PC-3 (cell line): ENCODE measurements around the gene JPH4. TPM values are rescaled to one million over a fixed set of nuclear protein-coding genes. Genes with fewer than 3 reads are reported as not detected.

Source experiments
- ATAC-seq: fragments of 200-7000 bp; cut with Tn5 transposase; 2 replicates; pipeline ENCODE4 v1.9.1; 2020; ENCODE audit warnings: mild to moderate bottlenecking, moderate library complexity
- BruUV-seq: library from RNA; stranded (reverse); fragments of 400-500 nt; replicated peaks from 2 replicates; lab custom pipeline; 2021; lab: Mats Ljungman, UMichigan
- CTCF ChIA-PET: fragments of 300-600 bp; sonication (Branson Sonifier 250); formaldehyde crosslinking; loops from one replicate; lab custom pipeline; 2022; ENCODE audit warnings: antibody characterized with exemption; lab: Charles Lee
- POLR2A ChIA-PET: fragments of 300-600 bp; sonication (Branson Sonifier 250); formaldehyde crosslinking; loops from one replicate; lab custom pipeline; 2022; ENCODE audit warnings: antibody characterized with exemption; ENCODE audit not compliant: unreplicated experiment; lab: Charles Lee
- DNase-seq: peaks from one replicate; pipeline ENCODE4 v3.0.0-alpha.2; 2015
- H2AFZ ChIP-seq: fragments of 300-600 bp; sonication (generic); 2 replicates; pipeline ENCODE4 v1.6.0; 2016; ENCODE audit warnings: antibody characterized with exemption, low read length
- H3F3A ChIP-seq: fragments of 300-600 bp; sonication (generic); one replicate; pipeline ENCODE4 v1.6.0; 2017; ENCODE audit warnings: antibody characterized with exemption, low read length, control low read depth, mild to moderate bottlenecking; ENCODE audit not compliant: unreplicated experiment
- H3K27ac ChIP-seq: fragments of 300-600 bp; sonication (generic); 2 replicates; pipeline ENCODE4 v1.5.1; 2016; ENCODE audit warnings: mild to moderate bottlenecking, low read length
- H3K27me3 ChIP-seq: fragments of 300-600 bp; sonication (generic); 2 replicates; pipeline ENCODE4 v1.6.1; 2016; ENCODE audit warnings: low read length, mixed read lengths
- H3K36me3 ChIP-seq: fragments of 300-600 bp; sonication (generic); 2 replicates; pipeline ENCODE4 v1.6.1; 2016; ENCODE audit warnings: low read depth, mixed run types, low read length, mixed read lengths
- H3K4me1 ChIP-seq: fragments of 300-600 bp; sonication (generic); 2 replicates; pipeline ENCODE4 v1.5.1; 2016; ENCODE audit warnings: low read length; ENCODE audit not compliant: insufficient read depth
- H3K4me2 ChIP-seq: fragments of 300-600 bp; sonication (generic); 2 replicates; pipeline ENCODE4 v1.6.0; 2016; ENCODE audit warnings: low read length
- H3K4me3 ChIP-seq: fragments of 300-600 bp; sonication (generic); 2 replicates; pipeline ENCODE4 v1.5.1; 2016; ENCODE audit warnings: mild to moderate bottlenecking, low read length, mixed read lengths
- H3K79me2 ChIP-seq: fragments of 300-600 bp; sonication (generic); 2 replicates; pipeline ENCODE4 v1.6.1; 2017; ENCODE audit warnings: low read length, mixed read lengths
- H3K9ac ChIP-seq: fragments of 300-600 bp; sonication (generic); 2 replicates; pipeline ENCODE4 v1.6.0; 2016; ENCODE audit warnings: mild to moderate bottlenecking, low read length
- H3K9me2 ChIP-seq: fragments of 300-600 bp; sonication (generic); replicated peaks from 2 replicates; pipeline ENCODE4 v1.6.1; 2016; ENCODE audit warnings: mixed run types, low read length, mixed read lengths
- H3K9me3 ChIP-seq: fragments of 300-600 bp; sonication (generic); 2 replicates; pipeline ENCODE4 v1.6.1; 2016; ENCODE audit warnings: low read length, mixed read lengths
- H4K20me1 ChIP-seq: fragments of 300-600 bp; sonication (generic); 2 replicates; pipeline ENCODE4 v1.6.1; 2016; ENCODE audit warnings: low read length, mixed read lengths
- EZH2 ChIP-seq: fragments of 300-600 bp; sonication (generic); IDR thresholded peaks from one replicate; pipeline ENCODE4 v1.6.1; 2017; ENCODE audit warnings: antibody characterized with exemption, mild to moderate bottlenecking, low read length; ENCODE audit not compliant: unreplicated experiment
- EZH2phosphoT487 ChIP-seq: fragments of 300-600 bp; sonication (generic); IDR thresholded peaks from 2 replicates; pipeline ENCODE4 v1.6.1; 2018; ENCODE audit warnings: mild to moderate bottlenecking, antibody characterized with exemption, low read length, borderline replicate concordance
- intact Hi-C: fragments of 100-400 bp; cut with micrococcal nuclease; formaldehyde crosslinking; loops from 2 replicates; pipeline ENCODE4 v1.9.0; 2023
- total RNA-seq: library from RNA; depleted of rRNA; stranded (reverse); fragments of >200 nt; gene quantifications from 2 replicates; pipeline ENCODE4 v1.2.3, GENCODE V29; 2014
- TF ChIP-seq, protein P1 (sequence below): fragments of 300-600 bp; sonication (generic); conservative IDR thresholded peaks from 2 replicates; pipeline ENCODE4 v1.5.1; 2017; ENCODE audit warnings: antibody characterized with exemption, low read depth, mild to moderate bottlenecking, low read length

JPH4 gene
- total RNA-seq, 1 experiment from 2014 or later, result not detected

DNA sequence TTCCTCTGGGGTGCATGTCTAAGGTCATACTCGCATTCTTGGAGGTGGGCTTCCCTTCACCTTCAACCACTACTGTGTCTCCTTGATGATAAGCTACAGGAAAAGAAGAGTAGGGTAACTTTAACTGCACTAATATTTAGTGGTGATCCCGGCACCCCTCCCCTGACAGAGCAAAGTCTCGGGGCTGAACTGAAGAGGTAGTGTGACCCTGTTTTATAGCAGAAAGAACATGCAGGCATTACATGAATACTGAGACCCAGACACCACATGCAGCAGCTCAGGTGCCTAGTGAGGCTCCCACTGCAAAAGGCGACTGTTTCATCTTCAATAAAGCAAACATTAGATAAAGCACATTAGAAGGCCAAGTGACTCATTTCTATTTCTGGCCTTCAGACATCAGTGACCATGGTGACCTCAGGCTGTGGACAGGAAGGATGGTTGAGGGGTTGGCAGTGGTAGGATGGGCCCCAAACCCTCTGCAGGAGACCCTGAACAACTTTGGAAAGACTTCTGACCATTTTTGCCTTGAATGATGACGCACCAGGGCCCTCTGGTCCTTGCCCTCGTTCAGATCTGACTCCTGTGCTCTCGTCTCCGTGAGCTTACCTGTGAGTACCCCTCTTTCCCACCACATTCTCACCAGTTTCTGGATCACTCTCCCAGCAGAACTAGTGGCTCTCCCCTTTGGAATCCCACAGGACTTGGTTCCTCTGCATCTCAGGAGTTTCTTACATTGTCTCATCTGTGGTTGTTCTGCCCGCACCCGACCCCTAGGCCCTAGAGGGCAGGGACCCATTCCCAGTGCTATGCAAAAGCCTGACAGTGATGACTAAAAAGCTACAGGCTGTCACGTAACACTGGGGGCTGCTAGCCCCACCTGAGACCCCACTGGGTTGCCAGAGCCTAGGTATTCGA lies 23.8 kb upstream of the JPH4 start:
- Histone ChIP-seq H3K4me3 (no peak overlapping the region), H3K27ac (no peak overlapping the region), H3K36me3 (no peaks in the 10 kb centered on the region), H3K9me2 (no peaks in the 10 kb centered on the region), H4K20me1 (no peaks in the 10 kb centered on the region), H3K79me2 (no peaks in the 10 kb centered on the region), H3F3A (no peaks in the 10 kb centered on the region), H3K9me3 (no peaks in the 10 kb centered on the region), H3K4me1 (no peaks in the 10 kb centered on the region), H2AFZ (no peak overlapping the region), H3K27me3 (peaks cover 20% of the 10 kb centered on the region), H3K4me2 (no peak overlapping the region), H3K9ac (no peak overlapping the region)
- intact Hi-C loops, result no loop called here
- BruUV-seq, result no TSS peak
- no peak for DNase-seq
- TF ChIP-seq, protein P1, sequence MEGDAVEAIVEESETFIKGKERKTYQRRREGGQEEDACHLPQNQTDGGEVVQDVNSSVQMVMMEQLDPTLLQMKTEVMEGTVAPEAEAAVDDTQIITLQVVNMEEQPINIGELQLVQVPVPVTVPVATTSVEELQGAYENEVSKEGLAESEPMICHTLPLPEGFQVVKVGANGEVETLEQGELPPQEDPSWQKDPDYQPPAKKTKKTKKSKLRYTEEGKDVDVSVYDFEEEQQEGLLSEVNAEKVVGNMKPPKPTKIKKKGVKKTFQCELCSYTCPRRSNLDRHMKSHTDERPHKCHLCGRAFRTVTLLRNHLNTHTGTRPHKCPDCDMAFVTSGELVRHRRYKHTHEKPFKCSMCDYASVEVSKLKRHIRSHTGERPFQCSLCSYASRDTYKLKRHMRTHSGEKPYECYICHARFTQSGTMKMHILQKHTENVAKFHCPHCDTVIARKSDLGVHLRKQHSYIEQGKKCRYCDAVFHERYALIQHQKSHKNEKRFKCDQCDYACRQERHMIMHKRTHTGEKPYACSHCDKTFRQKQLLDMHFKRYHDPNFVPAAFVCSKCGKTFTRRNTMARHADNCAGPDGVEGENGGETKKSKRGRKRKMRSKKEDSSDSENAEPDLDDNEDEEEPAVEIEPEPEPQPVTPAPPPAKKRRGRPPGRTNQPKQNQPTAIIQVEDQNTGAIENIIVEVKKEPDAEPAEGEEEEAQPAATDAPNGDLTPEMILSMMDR, result no peak
- TF ChIP-seq EZH2phosphoT487, result no peak
- ChIA-PET POLR2A (no interaction called here), CTCF (no interaction called here)
- no peak for ATAC-seq

GRCh38 chr14:23601845-23602180 lies 23.2 kb upstream of the JPH4 start:
- H3K9ac ChIP-seq, result no peak overlapping the region
- ATAC-seq, result no peak
- DNase-seq, result no peak
- no peak overlapping the region for H3K4me2 ChIP-seq
- intact Hi-C loops, result no loop called here
- no peak overlapping the region for H3K4me3 ChIP-seq
- H3F3A ChIP-seq, result no peaks in the 10 kb centered on the region
- POLR2A ChIA-PET, result no interaction called here
- no TSS peak for BruUV-seq
- no peaks in the 10 kb centered on the region for H4K20me1 ChIP-seq
- H3K9me3 ChIP-seq, result no peaks in the 10 kb centered on the region
- CTCF ChIA-PET, result no interaction called here
- H3K36me3 ChIP-seq, result no peaks in the 10 kb centered on the region
- H3K9me2 ChIP-seq, result no peaks in the 10 kb centered on the region
- TF ChIP-seq, protein P1, result no peak
- TF ChIP-seq EZH2phosphoT487, result no peak
- TF ChIP-seq EZH2, result no peak
- H3K27me3 ChIP-seq, result peaks cover 13% of the 10 kb centered on the region; the same call in 1 of the 2 replicates
- no peak overlapping the region for H3K27ac ChIP-seq
- no peaks in the 10 kb centered on the region for H3K79me2 ChIP-seq
- no peaks in the 10 kb centered on the region for H3K4me1 ChIP-seq
- no peak overlapping the region for H2AFZ ChIP-seq

- Histone ChIP-seq H3K27me3 (peaks cover 9% of the 10 kb centered on the region; the same call in 1 of the 2 replicates), H3K27ac (no peak overlapping the region), H2AFZ (no peak overlapping the region), H3K4me1 (no peaks in the 10 kb centered on the region), H3K9ac (no peak overlapping the region), H3K9me3 (no peaks in the 10 kb centered on the region), H4K20me1 (no peaks in the 10 kb centered on the region), H3K9me2 (no peaks in the 10 kb centered on the region), H3K4me3 (no peak overlapping the region), H3K4me2 (no peak overlapping the region), H3K79me2 (no peaks in the 10 kb centered on the region), H3K36me3 (no peaks in the 10 kb centered on the region), H3F3A (no peaks in the 10 kb centered on the region)
- TF ChIP-seq, protein P1, result no peak
- no peak for TF ChIP-seq EZH2
- TF ChIP-seq EZH2phosphoT487, result no peak
- no peak for DNase-seq
- no peak for ATAC-seq
- ChIA-PET CTCF (no interaction called here), POLR2A (no interaction called here)
- no TSS peak for BruUV-seq
- intact Hi-C loops, result no loop called here
Measured at GRCh38 chr14:23601424-23601823, 22.8 kb upstream of the JPH4 start.
